KMS-11 (cell line): ENCODE data around the gene GPC3.

Experiments used
- H2AFZ ChIP-seq: fragments of 200-600 bp; sonication (generic); 2 replicates; pipeline ENCODE4 v1.6.1; 2016; ENCODE audit warnings: antibody characterized with exemption, mixed run types, low read depth
- H3K27ac ChIP-seq: fragments of 200-600 bp; sonication (generic); 2 replicates; pipeline ENCODE4 v1.6.1; 2016; ENCODE audit warnings: mild to moderate bottlenecking, mixed run types
- H3K27me3 ChIP-seq: fragments of 200-600 bp; sonication (generic); 2 replicates; pipeline ENCODE4 v1.6.1; 2017; ENCODE audit warnings: mild to moderate bottlenecking, low read depth, mixed run types, moderate library complexity; ENCODE audit not compliant: insufficient read depth
- H3K36me3 ChIP-seq: fragments of 200-600 bp; sonication (generic); 2 replicates; pipeline ENCODE4 v1.6.1; 2017; ENCODE audit warnings: mild to moderate bottlenecking, mixed run types; ENCODE audit not compliant: insufficient read depth
- H3K4me1 ChIP-seq: fragments of 200-600 bp; sonication (generic); 2 replicates; pipeline ENCODE4 v1.6.1; 2016; ENCODE audit warnings: mild to moderate bottlenecking, low read depth, mixed run types; ENCODE audit not compliant: poor library complexity, severe bottlenecking
- H3K4me2 ChIP-seq: fragments of 200-600 bp; sonication (generic); 2 replicates; pipeline ENCODE4 v1.7.0; 2016; ENCODE audit warnings: mild to moderate bottlenecking, mixed run types
- H3K4me3 ChIP-seq: fragments of 200-600 bp; sonication (generic); IDR thresholded peaks from 2 replicates; pipeline ENCODE4 v1.6.1; 2017; ENCODE audit warnings: low read depth, low read length, mixed read lengths; ENCODE audit not compliant: insufficient read depth
- H3K79me2 ChIP-seq: fragments of 200-600 bp; sonication (generic); 2 replicates; pipeline ENCODE4 v1.6.1; 2016; ENCODE audit warnings: low read depth, mixed run types; ENCODE audit not compliant: insufficient read depth
- H3K9ac ChIP-seq: fragments of 200-600 bp; sonication (generic); 2 replicates; pipeline ENCODE4 v1.6.1; 2016; ENCODE audit warnings: mild to moderate bottlenecking, mixed run types
- H4K20me1 ChIP-seq: fragments of 200-600 bp; sonication (generic); 2 replicates; pipeline ENCODE4 v1.6.1; 2016; ENCODE audit warnings: mild to moderate bottlenecking, mixed run types; ENCODE audit not compliant: insufficient read depth
- CTCF ChIP-seq: fragments of 200-600 bp; sonication (generic); conservative IDR thresholded peaks from 2 replicates; pipeline ENCODE4 v1.6.1; 2017; ENCODE audit warnings: low read depth, mild to moderate bottlenecking, antibody characterized with exemption, low read length, moderate library complexity, mixed read lengths

The GPC3 gene

DNA sequence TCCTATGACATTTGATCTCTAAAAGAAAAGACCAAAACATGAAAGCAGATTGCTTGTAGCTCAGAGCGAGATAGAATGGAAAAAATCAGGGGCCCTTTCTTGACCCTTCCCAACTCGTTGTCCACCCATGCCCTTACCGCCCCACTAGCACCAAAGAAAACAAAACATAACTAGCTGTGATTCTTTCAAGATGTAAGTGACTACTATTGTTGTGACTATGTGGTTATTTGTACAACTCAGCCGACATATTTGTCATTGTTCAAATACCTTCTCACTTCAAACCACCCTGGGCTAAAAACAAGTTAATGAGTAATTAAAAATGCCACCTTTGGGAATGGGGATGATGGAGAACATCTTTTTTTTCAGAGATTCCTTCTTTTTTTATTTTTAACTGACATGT lies 399.0 kb downstream of the GPC3 start:
- Histone ChIP-seq H3K4me1 (no peaks in the 10 kb centered on the region), H2AFZ (no peak overlapping the region), H3K4me3 (no peak overlapping the region), H3K36me3 (no peaks in the 10 kb centered on the region), H3K27ac (no peak overlapping the region), H4K20me1 (no peaks in the 10 kb centered on the region), H3K9ac (no peak overlapping the region), H3K27me3 (no peaks in the 10 kb centered on the region), H3K4me2 (no peak overlapping the region), H3K79me2 (no peaks in the 10 kb centered on the region)
- TF ChIP-seq CTCF: no peak

DNA sequence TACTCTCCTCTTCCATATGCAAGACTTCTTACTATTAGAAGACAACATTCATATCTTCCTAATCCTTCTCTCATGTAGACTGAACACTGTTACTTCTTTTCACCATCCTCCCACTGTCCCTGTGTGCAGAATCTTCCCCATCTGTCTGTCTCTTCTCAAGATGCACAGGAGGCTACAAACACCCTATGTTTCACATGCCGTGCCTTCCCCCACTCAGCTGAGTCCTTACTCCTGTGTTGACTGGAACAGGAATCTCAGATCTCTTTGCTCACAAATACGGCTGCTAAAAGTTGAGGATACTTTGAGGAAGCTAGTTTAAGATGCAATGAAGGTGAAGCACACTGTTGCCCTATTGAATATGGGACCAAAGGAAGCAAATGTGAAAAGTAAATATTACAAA lies 401.6 kb downstream of the GPC3 start:
- no peaks in the 10 kb centered on the region for H4K20me1 ChIP-seq
- no peak overlapping the region for H3K27ac ChIP-seq
- H3K79me2 ChIP-seq: no peaks in the 10 kb centered on the region
- no peak overlapping the region for H3K9ac ChIP-seq
- no peak for TF ChIP-seq CTCF
- H3K27me3 ChIP-seq: no peaks in the 10 kb centered on the region
- no peak overlapping the region for H3K4me3 ChIP-seq
- H2AFZ ChIP-seq: no peak overlapping the region
- no peaks in the 10 kb centered on the region for H3K36me3 ChIP-seq
- H3K4me1 ChIP-seq: no peaks in the 10 kb centered on the region
- H3K4me2 ChIP-seq: no peak overlapping the region

GRCh38 chrX:133580625-133581024 lies 404.8 kb downstream of the GPC3 start:
- Histone ChIP-seq H3K4me2 (no peak overlapping the region), H3K4me3 (no peak overlapping the region), H3K79me2 (no peaks in the 10 kb centered on the region), H3K4me1 (no peaks in the 10 kb centered on the region), H3K36me3 (no peaks in the 10 kb centered on the region), H3K27ac (no peak overlapping the region), H4K20me1 (no peaks in the 10 kb centered on the region), H2AFZ (no peak overlapping the region), H3K9ac (no peak overlapping the region), H3K27me3 (no peaks in the 10 kb centered on the region)
- TF ChIP-seq CTCF: no peak

DNA sequence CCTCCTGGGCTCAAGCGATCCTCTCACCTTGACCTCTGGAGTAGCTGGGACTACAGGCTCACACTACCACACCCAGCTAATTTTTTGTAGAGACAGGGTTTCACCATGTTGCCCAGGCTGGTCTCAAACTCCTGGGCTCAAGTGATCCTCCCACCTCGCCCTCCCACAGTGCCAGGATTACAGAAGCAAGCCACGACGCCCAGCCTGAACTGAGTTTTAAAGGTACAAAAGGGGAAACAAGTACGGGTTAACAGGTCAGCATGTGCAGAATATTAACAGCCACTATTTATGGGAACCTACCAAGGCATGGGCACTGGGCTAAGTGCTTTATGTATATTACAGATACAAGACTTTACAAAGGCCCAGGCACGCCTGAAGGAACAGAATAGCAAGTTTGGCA lies 405.8 kb downstream of the GPC3 start:
- no peak overlapping the region for H3K4me2 ChIP-seq
- no peak overlapping the region for H3K9ac ChIP-seq
- no peaks in the 10 kb centered on the region for H3K79me2 ChIP-seq
- H3K27me3 ChIP-seq: no peaks in the 10 kb centered on the region
- TF ChIP-seq CTCF: no peak
- H4K20me1 ChIP-seq: no peaks in the 10 kb centered on the region
- H3K27ac ChIP-seq: no peak overlapping the region
- no peak overlapping the region for H3K4me3 ChIP-seq
- no peaks in the 10 kb centered on the region for H3K4me1 ChIP-seq
- no peak overlapping the region for H2AFZ ChIP-seq
- no peaks in the 10 kb centered on the region for H3K36me3 ChIP-seq

- H3K27ac ChIP-seq: no peak overlapping the region
- H3K4me2 ChIP-seq: no peak overlapping the region
- no peaks in the 10 kb centered on the region for H3K79me2 ChIP-seq
- no peaks in the 10 kb centered on the region for H3K4me1 ChIP-seq
- H2AFZ ChIP-seq: no peak overlapping the region
- H3K4me3 ChIP-seq: no peak overlapping the region
- H3K27me3 ChIP-seq: no peaks in the 10 kb centered on the region
- H4K20me1 ChIP-seq: no peaks in the 10 kb centered on the region
- H3K9ac ChIP-seq: no peak overlapping the region
- no peak for TF ChIP-seq CTCF
- no peaks in the 10 kb centered on the region for H3K36me3 ChIP-seq
These were observed 408.5 kb downstream of the GPC3 start for GRCh38 chrX:133576876-133577275.
